Measurements from ENCODE around the gene CHRDL2. TPM values are rescaled to one million over a fixed set of nuclear protein-coding genes. Genes with fewer than 3 reads are reported as not detected.

CHRDL2 gene
- total and polyA plus RNA-seq, 2 donors (not counting 3 experiments of a cell fraction or from before 2014, with no cell fraction given) = not detected

DNA sequence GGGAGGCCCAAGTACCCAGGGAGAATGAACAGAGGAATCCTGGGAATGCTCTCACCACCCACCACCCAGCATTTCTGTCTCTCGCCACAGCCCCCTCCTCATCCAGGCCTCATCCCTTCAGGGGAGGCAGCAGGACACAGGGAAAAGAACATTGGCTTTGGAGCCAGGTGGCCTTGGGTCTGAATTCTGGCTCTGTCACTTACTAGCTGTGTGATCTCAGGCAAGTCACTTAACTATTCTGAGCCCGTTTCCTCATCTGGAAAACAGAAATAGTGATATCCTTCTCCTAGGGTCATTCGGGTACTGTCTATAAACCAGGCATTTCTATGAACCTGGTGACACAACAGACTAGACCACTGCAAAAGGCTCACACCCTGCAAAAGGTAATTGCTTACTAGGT lies 22.1 kb downstream of the CHRDL2 start:
- Histone ChIP-seq H3K27me3 (ENCODE audit: control insufficient read depth in 2 of 2, insufficient read depth in 2 of 2, low read length in 2 of 2) (peaks cover 0 to 2% of the 10 kb centered on the region in 2 experiments), H3K4me1 (ENCODE audit: control insufficient read depth, extremely low read depth, insufficient read depth, low read length) (no peaks in the 10 kb centered on the region), H3K27ac (ENCODE audit: insufficient read depth, low read depth, low read length) (no peak overlapping the region), H4K20me1 (replicated peaks; ENCODE audit: control insufficient read depth, extremely low read depth, insufficient read depth, low read length) (no peaks in the 10 kb centered on the region), H3K9me3 (replicated peaks; ENCODE audit: control insufficient read depth, insufficient read depth, low read length) (no peaks in the 10 kb centered on the region), H3K9me1 (replicated peaks; ENCODE audit: control insufficient read depth, extremely low read depth, insufficient read depth, low read length) (no peaks in the 10 kb centered on the region), H3K4me3 (replicated peaks in 1 of 3; ENCODE audit: insufficient read depth in 1 of 3, low read depth in 1 of 3, low read length in 3 of 3) (no peak overlapping the region), H3K9ac (replicated peaks; ENCODE audit: extremely low read depth, insufficient read depth, low read length) (no peak overlapping the region), H3K36me3 (ENCODE audit: control insufficient read depth in 2 of 2, extremely low read depth in 1 of 2, insufficient read depth in 2 of 2, low read length in 2 of 2) (no peaks in the 10 kb centered on the region), H3K79me2 (ENCODE audit: control insufficient read depth, insufficient read depth, low read length) (no peaks in the 10 kb centered on the region), H2AFZ (ENCODE audit: low read depth, low read length) (no peak overlapping the region), H3K4me2 (ENCODE audit: insufficient read depth, low read length) (no peak overlapping the region)
- ChIA-PET POLR2A (no interaction called here), CTCF (no interaction called here)
- intact Hi-C loops (cut with micrococcal nuclease) (no loop called here), dilution Hi-C loops (cut with MboI; ENCODE audit: extremely low pct_ligation_motif_present, low sequenced_read_pairs) (loop anchor here (25.0 kb wide), 1 partner anchor 153 kb away; no protein-coding TSS in a partner anchor)
- FAIRE-seq = no peak
- DNase-seq (ENCODE audit: low read depth, low spot score) = no peak
- TF ChIP-seq, protein P1, sequence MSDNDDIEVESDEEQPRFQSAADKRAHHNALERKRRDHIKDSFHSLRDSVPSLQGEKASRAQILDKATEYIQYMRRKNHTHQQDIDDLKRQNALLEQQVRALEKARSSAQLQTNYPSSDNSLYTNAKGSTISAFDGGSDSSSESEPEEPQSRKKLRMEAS (IDR thresholded peaks at IDR 0.05; ENCODE audit: insufficient read depth, insufficient read length) = no peak
- TF ChIP-seq FOS (IDR thresholded peaks at IDR 0.05; ENCODE audit: borderline replicate concordance, insufficient read depth, low read length) = no peak
- TF ChIP-seq, protein P2, sequence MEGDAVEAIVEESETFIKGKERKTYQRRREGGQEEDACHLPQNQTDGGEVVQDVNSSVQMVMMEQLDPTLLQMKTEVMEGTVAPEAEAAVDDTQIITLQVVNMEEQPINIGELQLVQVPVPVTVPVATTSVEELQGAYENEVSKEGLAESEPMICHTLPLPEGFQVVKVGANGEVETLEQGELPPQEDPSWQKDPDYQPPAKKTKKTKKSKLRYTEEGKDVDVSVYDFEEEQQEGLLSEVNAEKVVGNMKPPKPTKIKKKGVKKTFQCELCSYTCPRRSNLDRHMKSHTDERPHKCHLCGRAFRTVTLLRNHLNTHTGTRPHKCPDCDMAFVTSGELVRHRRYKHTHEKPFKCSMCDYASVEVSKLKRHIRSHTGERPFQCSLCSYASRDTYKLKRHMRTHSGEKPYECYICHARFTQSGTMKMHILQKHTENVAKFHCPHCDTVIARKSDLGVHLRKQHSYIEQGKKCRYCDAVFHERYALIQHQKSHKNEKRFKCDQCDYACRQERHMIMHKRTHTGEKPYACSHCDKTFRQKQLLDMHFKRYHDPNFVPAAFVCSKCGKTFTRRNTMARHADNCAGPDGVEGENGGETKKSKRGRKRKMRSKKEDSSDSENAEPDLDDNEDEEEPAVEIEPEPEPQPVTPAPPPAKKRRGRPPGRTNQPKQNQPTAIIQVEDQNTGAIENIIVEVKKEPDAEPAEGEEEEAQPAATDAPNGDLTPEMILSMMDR (IDR thresholded peaks at IDR 0.05; ENCODE audit: extremely low read depth in 1 of 2, insufficient read depth in 1 of 2, low read depth in 1 of 2, low read length in 2 of 2) = no peak
- no peak for TF ChIP-seq MYC (IDR thresholded peaks at IDR 0.05; ENCODE audit: low read depth, low read length)
- TF ChIP-seq POLR2A (IDR thresholded peaks at IDR 0.05; ENCODE audit: low read depth, low read length) = no peak
- TF ChIP-seq GATA2 (IDR thresholded peaks at IDR 0.05; ENCODE audit: insufficient read depth, insufficient read length, low read depth, low read length) = no peak
- TF ChIP-seq JUN (IDR thresholded peaks at IDR 0.05; ENCODE audit: borderline replicate concordance, insufficient read depth, insufficient read length, low read depth) = no peak
- no peak for TF ChIP-seq EZH2 (IDR thresholded peaks at IDR 0.05; ENCODE audit: borderline replicate concordance, low read depth, low read length, severe bottlenecking)
- TF ChIP-seq POLR2AphosphoS5 (IDR thresholded peaks at IDR 0.05; ENCODE audit: insufficient read depth, low read depth, low read length) = no peak
- no TSS peak for BruUV-seq (replicated peaks)
